Activated naive CD4-positive, alpha-beta T cell treated with anti-CD3 and anti-CD28 coated beads, Interleukin-2, amount 50 U/mL, for 24 hours (primary cell): ENCODE data around the gene BACH1.
"Not testable (repeated sequence)": the region's sequence is repeated elsewhere in the genome, so short reads cannot be mapped to it uniquely, and the experiment has no call there.

Source experiments
- H3K27ac Mint-ChIP-seq: one replicate; pipeline ENCODE4 v1.8.0; 2021; ENCODE audit warnings: mild to moderate bottlenecking, mixed read lengths
- H3K27me3 Mint-ChIP-seq: one replicate; pipeline ENCODE4 v1.8.0; 2021; ENCODE audit warnings: mixed read lengths
- H3K36me3 Mint-ChIP-seq: one replicate; pipeline ENCODE4 v1.8.0; 2021; ENCODE audit warnings: mixed read lengths
- H3K4me1 Mint-ChIP-seq: one replicate; pipeline ENCODE4 v1.8.0; 2021; ENCODE audit warnings: mixed read lengths
- H3K4me3 Mint-ChIP-seq: one replicate; pipeline ENCODE4 v1.8.0; 2021; ENCODE audit warnings: mild to moderate bottlenecking, mixed read lengths
- H3K9me3 Mint-ChIP-seq: one replicate; pipeline ENCODE4 v1.8.0; 2021; ENCODE audit warnings: mixed read lengths

Gene BACH1

DNA sequence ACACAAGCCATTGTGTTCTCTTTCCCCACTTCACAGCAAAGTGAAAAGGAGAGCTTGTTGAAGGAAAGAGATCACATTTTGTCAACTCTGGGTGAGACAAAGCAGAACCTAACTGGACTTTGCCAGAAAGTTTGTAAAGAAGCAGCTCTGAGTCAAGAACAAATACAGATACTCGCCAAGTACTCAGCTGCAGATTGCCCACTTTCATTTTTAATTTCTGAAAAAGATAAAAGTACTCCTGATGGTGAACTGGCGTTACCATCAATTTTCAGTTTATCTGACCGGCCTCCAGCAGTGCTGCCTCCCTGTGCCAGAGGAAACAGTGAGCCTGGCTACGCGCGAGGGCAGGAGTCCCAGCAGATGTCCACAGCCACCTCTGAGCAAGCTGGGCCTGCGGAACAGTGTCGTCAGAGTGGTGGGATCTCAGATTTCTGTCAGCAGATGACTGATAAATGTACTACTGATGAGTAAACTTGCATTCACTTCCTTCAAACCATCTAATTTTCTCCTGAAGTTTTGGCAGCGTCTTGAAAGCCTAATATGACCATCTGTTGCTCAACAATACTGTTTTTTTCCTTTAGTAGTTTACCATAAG is 43.7 kb downstream of the BACH1 start:
- peaks cover 3% of the 10 kb centered on the region for H3K36me3 Mint-ChIP-seq
- H3K9me3 Mint-ChIP-seq: no peaks in the 10 kb centered on the region
- no peaks in the 10 kb centered on the region for H3K27me3 Mint-ChIP-seq
- H3K4me1 Mint-ChIP-seq: peaks cover 27% of the 10 kb centered on the region
- peak overlapping the region; percentile 30 for H3K27ac Mint-ChIP-seq
- no peak overlapping the region for H3K4me3 Mint-ChIP-seq

DNA sequence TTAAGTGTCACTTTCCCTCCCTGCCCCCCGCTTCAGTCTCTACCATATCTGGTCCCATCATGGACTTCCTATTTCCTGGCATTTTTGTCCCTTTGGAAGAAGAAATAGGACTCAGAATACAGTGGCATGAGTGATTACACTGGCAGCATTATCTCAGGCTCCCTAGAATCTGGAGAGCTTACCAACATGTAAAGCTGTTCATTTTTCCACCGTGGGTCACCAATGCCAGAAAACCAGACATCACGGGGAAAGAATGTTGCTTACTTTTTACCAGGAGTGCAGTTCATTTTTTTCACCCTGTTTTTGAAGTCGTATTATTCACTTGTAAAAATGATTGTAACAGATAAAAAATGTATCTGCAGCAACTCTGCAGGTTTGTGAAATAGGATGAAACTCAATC is 44.8 kb downstream of the BACH1 start:
- H3K36me3 Mint-ChIP-seq: peaks cover 3% of the 10 kb centered on the region
- peaks cover 38% of the 10 kb centered on the region for H3K4me1 Mint-ChIP-seq
- H3K27ac Mint-ChIP-seq: peak overlapping the region; percentile 41

DNA sequence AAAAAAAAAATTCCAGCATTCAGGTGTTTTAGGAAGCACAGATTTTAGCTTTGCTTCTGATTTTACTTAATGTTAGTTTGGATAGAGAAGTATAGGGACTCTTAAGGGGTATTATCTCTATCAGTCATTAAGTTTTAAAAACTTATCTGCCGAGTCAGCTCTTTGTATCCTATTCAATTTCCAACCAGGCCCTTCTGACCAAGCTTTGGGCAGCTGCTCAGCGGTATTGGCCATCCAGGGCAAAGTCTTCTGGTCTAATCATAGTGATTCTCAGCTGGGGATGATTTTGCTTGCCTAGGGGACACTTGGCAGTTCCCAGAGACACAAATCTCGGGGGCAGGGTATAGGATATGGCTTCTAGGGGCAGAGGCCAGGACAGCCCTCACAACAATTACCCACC is 47.6 kb downstream of the BACH1 start:
- Mint-ChIP-seq H3K4me3 (no peak overlapping the region), H3K27me3 (no peaks in the 10 kb centered on the region), H3K36me3 (peaks cover 5% of the 10 kb centered on the region), H3K4me1 (peaks cover 35% of the 10 kb centered on the region), H3K27ac (no peak overlapping the region), H3K9me3 (no peaks in the 10 kb centered on the region)

More for the DNA sequence above, 44.8 kb downstream of the BACH1 start:
- H3K9me3 Mint-ChIP-seq: no peaks in the 10 kb centered on the region
- H3K27me3 Mint-ChIP-seq: no peaks in the 10 kb centered on the region
- no peak overlapping the region for H3K4me3 Mint-ChIP-seq

DNA sequence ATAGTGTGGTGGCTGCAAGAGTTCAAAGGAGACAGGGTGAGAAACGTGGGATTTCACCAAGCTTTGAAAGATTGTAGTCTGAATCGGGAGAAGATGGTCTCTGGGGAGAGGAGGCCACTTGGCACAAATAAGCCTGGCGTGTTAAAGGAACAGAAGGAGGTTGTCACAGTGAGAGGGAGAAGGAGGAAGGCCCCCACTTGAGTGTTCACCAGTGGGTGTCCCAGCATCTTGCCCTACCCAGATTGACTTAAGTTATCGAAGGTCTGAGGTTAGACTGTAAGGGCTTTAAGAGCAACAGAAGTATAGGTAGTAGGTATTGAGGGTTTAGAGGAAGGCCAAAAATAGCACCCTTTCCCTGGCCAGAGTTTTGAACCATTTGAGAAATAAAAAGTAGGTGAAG is 48.0 kb downstream of the BACH1 start:
- Mint-ChIP-seq H3K4me1 (peaks cover 34% of the 10 kb centered on the region), H3K4me3 (no peak overlapping the region), H3K27ac (peak overlapping the region; percentile 43), H3K9me3 (no peaks in the 10 kb centered on the region), H3K27me3 (no peaks in the 10 kb centered on the region), H3K36me3 (peaks cover 8% of the 10 kb centered on the region)

DNA sequence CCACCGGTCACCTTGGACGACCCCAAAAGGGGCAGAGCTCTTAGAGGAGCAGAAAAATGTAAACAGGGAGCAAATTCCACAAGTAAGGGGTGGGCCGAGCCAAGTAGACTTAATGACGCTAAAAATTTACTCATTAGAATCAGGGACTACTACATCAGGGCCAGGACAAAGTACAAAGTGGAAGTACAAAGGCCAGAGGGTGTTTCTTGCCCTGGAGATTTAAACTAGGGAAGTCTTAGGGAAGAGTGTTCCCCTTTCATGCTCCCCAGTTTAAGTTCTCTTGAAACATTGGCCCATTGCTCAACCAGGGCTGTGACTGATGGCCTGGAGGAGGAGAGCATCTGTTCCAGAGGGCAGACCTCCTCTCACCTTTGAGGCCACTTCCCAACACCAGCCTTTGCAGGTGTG is 48.6 kb downstream of the BACH1 start:
- H3K4me1 Mint-ChIP-seq: peaks cover 29% of the 10 kb centered on the region
- H3K36me3 Mint-ChIP-seq: peaks cover 8% of the 10 kb centered on the region
- no peak overlapping the region for H3K27ac Mint-ChIP-seq
- H3K9me3 Mint-ChIP-seq: no peaks in the 10 kb centered on the region
- H3K4me3 Mint-ChIP-seq: no peak overlapping the region
- H3K27me3 Mint-ChIP-seq: no peaks in the 10 kb centered on the region

DNA sequence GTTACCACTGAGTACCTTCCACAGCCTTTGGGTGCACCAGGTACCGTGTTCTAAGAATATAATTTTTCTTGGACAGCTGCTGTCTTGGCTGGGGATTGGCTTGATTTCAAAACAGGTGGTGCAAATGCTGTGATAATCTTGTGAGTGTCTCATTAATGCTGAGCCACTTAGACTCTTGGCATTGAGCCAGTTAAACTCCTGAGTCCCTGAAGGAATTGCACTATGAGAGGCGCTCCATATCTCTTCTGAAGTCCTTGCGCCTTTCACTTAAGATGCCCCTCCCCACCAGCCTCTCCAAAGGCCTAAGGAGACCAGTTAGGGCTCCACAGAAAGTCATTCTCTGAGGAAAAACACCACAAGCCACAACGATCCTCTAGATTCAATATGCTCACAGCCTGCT is 51.0 kb downstream of the BACH1 start:
- Mint-ChIP-seq H3K4me1 (peaks cover 18% of the 10 kb centered on the region), H3K36me3 (peaks cover 24% of the 10 kb centered on the region)

DNA sequence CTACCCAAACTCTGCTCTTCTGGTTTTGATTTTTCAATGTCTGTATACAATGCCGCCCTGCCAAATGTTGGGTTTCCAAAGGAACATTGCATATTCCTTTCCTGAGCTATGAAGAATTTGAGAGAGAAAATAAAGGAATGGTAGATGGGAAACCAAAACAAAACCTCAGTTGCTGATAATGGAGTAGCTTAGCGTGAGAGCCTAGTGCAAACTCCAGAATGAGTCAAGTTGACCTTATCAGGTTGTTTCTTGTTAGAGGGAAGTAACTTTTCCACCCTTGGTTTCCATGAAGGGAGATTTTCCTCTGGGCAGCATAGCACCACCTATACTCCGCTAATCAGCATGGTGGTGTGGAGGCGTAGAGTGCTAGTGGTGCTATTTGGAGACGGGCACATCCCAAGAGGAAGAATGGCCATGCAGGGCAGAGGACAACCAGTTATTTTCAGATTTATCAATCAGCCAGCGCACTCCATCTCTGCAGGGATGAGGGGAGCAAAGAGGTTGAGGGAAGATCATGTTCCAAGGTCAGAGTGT is 51.6 kb downstream of the BACH1 start:
- H3K27me3 Mint-ChIP-seq: no peaks in the 10 kb centered on the region
- peaks cover 12% of the 10 kb centered on the region for H3K9me3 Mint-ChIP-seq
- peaks cover 18% of the 10 kb centered on the region for H3K4me1 Mint-ChIP-seq
- no peak overlapping the region for H3K4me3 Mint-ChIP-seq
- peaks cover 25% of the 10 kb centered on the region for H3K36me3 Mint-ChIP-seq
- no peak overlapping the region for H3K27ac Mint-ChIP-seq

More for the DNA sequence above, 51.0 kb downstream of the BACH1 start:
- no peaks in the 10 kb centered on the region for H3K27me3 Mint-ChIP-seq
- H3K27ac Mint-ChIP-seq: no peak overlapping the region
- peaks cover 10% of the 10 kb centered on the region for H3K9me3 Mint-ChIP-seq
- H3K4me3 Mint-ChIP-seq: no peak overlapping the region

DNA sequence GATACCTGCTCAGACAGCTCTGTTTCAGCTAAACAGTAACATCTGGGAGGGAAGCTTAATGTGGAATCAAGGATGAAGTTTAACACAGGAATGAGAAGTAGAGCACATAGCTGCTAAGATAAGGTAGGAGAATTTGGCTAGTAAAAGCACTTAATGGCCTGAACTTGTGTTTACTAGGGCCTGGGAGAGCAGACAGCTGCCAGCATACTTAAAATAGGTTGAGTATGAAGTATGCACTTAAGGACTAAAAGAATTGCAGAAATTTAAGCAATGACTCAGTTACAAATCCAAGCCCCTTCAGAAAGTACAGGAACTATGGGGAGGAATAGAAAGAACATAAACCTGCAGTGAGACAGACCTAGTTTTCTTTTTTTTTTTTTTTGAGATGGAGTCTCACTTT is 53.0 kb downstream of the BACH1 start:
- Mint-ChIP-seq H3K36me3 (peaks cover 25% of the 10 kb centered on the region), H3K4me3 (no peak overlapping the region), H3K27me3 (no peaks in the 10 kb centered on the region), H3K27ac (no peak overlapping the region), H3K4me1 (peaks cover 15% of the 10 kb centered on the region), H3K9me3 (peaks cover 12% of the 10 kb centered on the region)

DNA sequence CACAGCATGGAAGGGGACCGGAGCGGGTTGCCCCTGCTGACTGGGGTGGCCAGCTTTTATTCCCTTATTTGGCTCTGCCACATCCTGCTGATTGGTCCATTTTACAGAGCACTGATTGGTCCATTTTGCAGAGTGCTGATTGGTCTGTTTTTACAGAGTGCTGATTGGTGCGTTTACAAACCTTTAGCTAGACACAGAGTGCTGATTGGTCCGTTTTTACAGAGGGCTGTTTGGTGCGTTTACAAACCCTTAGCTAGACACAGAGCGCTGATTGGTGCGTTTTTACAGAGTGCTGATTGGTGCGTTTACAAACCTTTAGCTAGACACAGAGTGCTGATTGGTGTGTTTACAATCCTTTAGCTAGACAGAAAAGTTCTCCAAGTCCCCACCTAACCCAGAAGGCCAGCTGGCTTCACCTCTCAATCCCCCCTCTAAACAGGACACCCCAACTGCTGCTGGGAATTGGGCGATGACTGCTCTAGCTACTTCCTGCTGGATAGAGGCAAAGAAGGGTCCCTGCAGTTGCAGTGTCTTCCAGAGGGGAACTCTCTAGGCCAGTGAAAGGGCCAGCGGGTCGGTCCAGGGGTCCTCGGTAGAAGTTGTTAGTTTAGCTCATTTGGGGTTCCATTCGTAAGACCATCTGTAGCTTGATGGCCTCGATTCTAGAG is 56.5 kb downstream of the BACH1 start:
- peaks cover 33% of the 10 kb centered on the region for H3K36me3 Mint-ChIP-seq
- H3K27ac Mint-ChIP-seq, H3K4me3 Mint-ChIP-seq, H3K27me3 Mint-ChIP-seq: not testable (repeated sequence)
- peaks cover 12% of the 10 kb centered on the region for H3K9me3 Mint-ChIP-seq
- H3K4me1 Mint-ChIP-seq: peaks cover 10% of the 10 kb centered on the region

DNA sequence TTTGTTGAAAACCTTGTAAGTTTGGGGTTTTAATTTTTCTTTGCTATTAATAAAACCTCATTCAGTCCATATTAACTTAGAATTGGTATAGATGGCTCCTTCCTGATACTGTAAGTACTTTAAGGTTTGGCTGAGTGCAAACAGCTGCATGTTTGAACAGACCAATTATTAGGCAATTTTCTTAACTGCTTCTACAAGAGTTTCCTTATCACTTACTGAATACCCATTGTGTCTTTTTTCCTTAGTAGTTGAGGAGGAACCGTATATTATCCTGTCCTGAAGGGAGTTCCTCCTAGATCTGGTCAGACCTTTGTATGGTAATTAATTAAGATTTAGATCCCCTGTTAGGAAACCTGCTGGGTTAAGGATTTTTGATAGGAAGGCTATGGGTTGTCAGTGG is 57.6 kb downstream of the BACH1 start:
- not testable (repeated sequence) for H3K4me3 Mint-ChIP-seq, H3K27me3 Mint-ChIP-seq, H3K27ac Mint-ChIP-seq
- H3K9me3 Mint-ChIP-seq: peaks cover 12% of the 10 kb centered on the region
- peaks cover 31% of the 10 kb centered on the region for H3K36me3 Mint-ChIP-seq
- peaks cover 10% of the 10 kb centered on the region for H3K4me1 Mint-ChIP-seq

DNA sequence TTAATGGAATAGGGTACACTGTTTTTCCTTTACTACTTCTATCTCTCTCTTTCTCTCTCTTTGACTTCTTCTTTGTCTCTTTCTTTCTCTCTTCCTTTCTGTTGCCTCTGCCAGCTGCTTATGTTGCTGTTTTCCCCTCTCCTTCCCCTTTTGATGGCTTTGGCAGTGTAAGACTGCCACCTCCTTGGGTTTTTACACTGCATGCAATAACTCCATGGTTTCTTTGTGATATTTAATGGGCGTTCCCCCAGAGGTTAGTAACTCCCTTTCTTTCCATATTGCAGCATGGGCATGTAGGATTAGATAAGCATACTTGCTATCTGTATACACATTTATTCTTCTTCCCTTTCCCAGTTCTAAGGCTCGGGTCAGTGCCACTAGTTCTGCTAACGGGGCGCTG is 58.1 kb downstream of the BACH1 start:
- Mint-ChIP-seq H3K36me3 (peaks cover 28% of the 10 kb centered on the region), H3K4me1 (peaks cover 10% of the 10 kb centered on the region), H3K9me3 (peaks cover 12% of the 10 kb centered on the region)
- not testable (repeated sequence) for H3K4me3 Mint-ChIP-seq, H3K27ac Mint-ChIP-seq, H3K27me3 Mint-ChIP-seq

DNA sequence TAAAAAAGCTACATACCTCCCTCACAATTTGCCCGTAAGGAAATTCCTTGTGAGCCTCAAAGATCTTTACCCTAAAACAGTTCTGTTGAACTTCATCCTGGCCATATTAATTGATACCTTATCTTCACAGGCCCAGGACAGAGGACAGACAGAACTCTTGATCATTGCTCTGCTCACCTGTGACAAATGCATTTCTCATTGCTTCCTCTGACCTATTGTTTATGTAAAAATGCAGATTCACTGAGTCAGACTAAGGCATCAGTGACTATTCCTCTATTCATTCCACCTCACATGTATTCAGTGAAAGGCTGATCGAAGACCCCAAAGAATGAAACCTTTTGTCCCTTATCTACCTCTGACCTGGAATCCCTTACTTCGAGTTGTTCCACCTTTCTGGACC is 61.0 kb downstream of the BACH1 start:
- Mint-ChIP-seq H3K27ac (no peak overlapping the region), H3K27me3 (no peaks in the 10 kb centered on the region), H3K9me3 (peaks cover 2% of the 10 kb centered on the region), H3K4me1 (peaks cover 10% of the 10 kb centered on the region), H3K36me3 (peaks cover 19% of the 10 kb centered on the region), H3K4me3 (no peak overlapping the region)

DNA sequence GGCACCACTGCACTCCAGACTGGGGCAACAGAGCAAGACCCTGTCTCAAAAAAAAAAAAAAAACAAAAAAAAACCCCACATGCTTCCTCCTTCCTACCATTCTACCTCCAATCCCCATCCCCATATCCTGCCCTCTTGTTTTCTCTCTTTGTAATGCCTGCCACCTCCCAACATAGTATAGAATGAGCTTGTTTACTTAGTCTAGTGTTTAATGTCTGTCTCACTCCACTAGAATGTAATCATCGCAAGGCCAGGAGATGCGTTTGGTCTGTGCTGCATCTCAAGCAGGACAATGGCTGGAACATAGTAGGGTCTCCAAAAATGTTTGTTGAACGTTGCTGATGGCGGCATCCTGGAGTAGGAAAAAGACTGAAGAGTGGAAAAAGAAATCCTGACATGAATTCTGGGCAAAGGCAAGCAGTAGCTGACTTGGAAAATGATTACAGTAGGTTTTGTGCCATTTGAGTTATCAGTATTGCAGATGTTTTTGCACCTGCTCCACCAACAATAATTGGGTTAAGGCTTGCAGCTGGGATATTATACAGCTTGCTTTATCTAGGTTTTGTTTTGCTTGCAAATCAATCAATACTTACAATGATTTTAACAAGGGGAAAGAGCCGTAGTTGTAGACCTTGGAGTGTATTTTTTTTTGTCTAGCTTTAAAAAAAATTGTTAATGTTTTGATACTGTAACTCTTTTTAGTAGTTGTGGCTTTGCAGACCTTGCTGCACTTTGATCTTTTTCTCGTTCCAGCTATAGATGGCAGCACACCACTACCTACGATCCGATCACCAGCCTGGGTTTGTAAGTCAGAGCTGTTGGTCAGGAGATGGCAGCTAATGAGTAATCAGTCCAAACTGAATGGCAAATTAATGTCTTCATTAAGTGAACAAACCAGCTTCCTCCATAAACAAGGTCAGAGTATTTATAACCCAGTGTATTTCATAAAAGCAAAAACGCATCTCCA is 62.4 kb downstream of the BACH1 start:
- H3K4me3 Mint-ChIP-seq: no peak overlapping the region
- no peaks in the 10 kb centered on the region for H3K9me3 Mint-ChIP-seq
- peaks cover 23% of the 10 kb centered on the region for H3K36me3 Mint-ChIP-seq
- peaks cover 10% of the 10 kb centered on the region for H3K4me1 Mint-ChIP-seq
- H3K27me3 Mint-ChIP-seq: no peaks in the 10 kb centered on the region
- H3K27ac Mint-ChIP-seq: no peak overlapping the region

DNA sequence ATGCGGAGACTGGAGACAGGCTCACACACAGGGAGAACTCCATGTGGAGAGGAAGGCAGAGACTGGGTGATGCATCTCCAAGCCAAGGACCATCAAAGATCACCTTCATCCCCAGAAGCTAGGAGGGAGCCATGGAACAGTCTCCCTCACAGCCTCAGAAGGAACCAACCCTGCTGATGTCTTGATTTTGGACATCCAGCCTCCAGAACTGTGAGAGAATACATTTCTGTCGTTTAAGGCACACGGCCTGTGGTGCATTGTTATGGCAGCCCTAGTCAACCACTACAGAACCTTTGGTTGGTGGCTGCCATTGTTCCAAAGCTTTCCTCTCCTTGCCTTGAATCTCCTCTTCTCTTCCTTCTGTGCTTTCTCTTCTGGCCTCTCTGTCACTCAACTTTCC is 64.0 kb downstream of the BACH1 start:
- Mint-ChIP-seq H3K36me3 (peaks cover 20% of the 10 kb centered on the region), H3K4me3 (no peak overlapping the region), H3K27ac (no peak overlapping the region), H3K4me1 (peaks cover 4% of the 10 kb centered on the region), H3K9me3 (no peaks in the 10 kb centered on the region), H3K27me3 (no peaks in the 10 kb centered on the region)

DNA sequence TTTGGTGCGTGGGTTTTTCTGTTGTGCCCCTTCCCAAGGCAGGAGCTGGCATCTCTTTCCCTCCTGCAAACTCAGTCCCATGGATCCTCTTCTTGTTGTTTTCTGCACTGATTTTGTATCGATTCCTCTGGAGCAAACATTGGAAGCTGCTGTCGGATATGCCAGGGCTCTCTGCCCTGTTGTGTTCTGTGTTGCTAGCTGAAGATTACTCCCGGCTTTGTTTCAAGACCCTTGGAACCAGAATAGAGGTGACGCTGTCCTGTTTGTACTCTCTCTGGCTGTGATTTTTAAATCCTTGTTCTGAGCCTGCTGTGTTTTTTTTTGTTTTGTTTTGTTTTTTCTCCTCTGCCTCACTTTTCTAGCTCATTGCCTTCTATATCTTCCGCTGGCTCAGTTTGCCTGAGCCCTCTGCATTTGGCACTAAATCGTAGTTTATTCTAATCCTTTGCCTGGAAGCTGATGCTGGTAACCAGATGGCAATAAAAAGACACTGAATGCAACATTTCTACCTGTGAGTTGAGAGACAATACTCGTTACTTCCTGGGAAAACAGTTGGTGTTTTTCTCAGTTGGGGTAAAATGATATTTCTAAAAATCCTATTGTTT is 67.0 kb downstream of the BACH1 start:
- H3K9me3 Mint-ChIP-seq: no peaks in the 10 kb centered on the region
- H3K4me3 Mint-ChIP-seq: no peak overlapping the region
- no peaks in the 10 kb centered on the region for H3K27me3 Mint-ChIP-seq
- no peak overlapping the region for H3K27ac Mint-ChIP-seq
- H3K36me3 Mint-ChIP-seq: peaks cover 15% of the 10 kb centered on the region
- H3K4me1 Mint-ChIP-seq: no peaks in the 10 kb centered on the region
